Transverse colon (tissue), 4 donors: ENCODE data around the gene BRI3BP.

Experiments used
- CTCF ChIP-seq, 5 experiments: fragments of 200-600 bp in 3 of 5; fragments of 450-650 bp in 2 of 5; sonication (generic) in 3 of 5; IDR thresholded peaks; 1 replicate in 2 of 5; 2 replicates in 3 of 5; pipeline ENCODE4 v1.5.1; 2016 to 2017; ENCODE audit warnings: antibody characterized with exemption in 5 of 5, inconsistent platforms in 3 of 5, mild to moderate bottlenecking in 2 of 5, moderate library complexity in 1 of 5
- EP300 ChIP-seq: sonication (generic); formaldehyde crosslinking; IDR thresholded peaks from one replicate; pipeline ENCODE4 v1.6.1; 2017; ENCODE audit warnings: antibody characterized with exemption, low read depth
- POLR2A ChIP-seq: fragments of 450-650 bp; IDR thresholded peaks from one replicate; pipeline ENCODE4 v1.6.1; 2016; ENCODE audit warnings: antibody characterized with exemption, mild to moderate bottlenecking, moderate library complexity
- POLR2AphosphoS5 ChIP-seq, 3 donors: sonication (generic); formaldehyde crosslinking; IDR thresholded peaks; one replicate each; pipeline ENCODE4 v1.6.1; 2016; ENCODE audit warnings: antibody characterized with exemption in 3 of 3

GRCh38 chr12:124967016-124967739 is 26.3 kb upstream of the BRI3BP start:
- TF ChIP-seq POLR2AphosphoS5 (IDR thresholded peaks at IDR 0.05), result no peak
- no peak for TF ChIP-seq POLR2A
- no peak for TF ChIP-seq CTCF (IDR thresholded peaks at IDR 0.05)
- no peak for TF ChIP-seq EP300
